AG10803 (cell line): ENCODE results near the gene CCSER1.
"Not testable (repeated sequence)": the region's sequence is repeated elsewhere in the genome, so short reads cannot be mapped to it uniquely, and the experiment has no call there.

Experiments
- DNase-seq: peaks from one replicate; pipeline ENCODE4 v3.0.0; 2010; ENCODE audit warnings: low read depth
- H3K4me3 ChIP-seq: 2 replicates; pipeline ENCODE4 v1.5.1; 2011; ENCODE audit warnings: mild to moderate bottlenecking, low read length, control low read depth
- TF ChIP-seq, protein P1 (sequence below): conservative IDR thresholded peaks from 2 replicates; pipeline ENCODE4 v1.5.1; 2011; ENCODE audit warnings: mild to moderate bottlenecking, low read length, control low read depth, inconsistent platforms

CCSER1 gene

DNA sequence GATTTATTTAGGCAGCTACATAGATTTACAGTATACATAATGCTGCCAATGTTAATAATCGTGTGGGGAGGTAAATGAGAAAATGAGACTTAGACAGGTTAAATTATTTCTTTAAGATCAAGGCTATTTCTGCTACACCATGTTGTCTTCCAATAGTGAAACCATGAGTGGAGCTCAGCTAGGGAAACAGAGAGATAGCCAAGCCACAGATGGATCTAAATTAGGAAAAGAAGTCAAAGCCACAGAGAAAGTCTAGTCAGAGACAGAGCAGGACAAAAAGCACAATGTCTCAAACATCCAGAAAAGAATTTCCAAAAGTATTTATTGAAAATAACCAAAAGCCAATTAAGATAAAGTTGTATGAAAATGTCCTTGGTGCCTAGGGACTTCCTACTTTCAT is 1309.4 kb downstream of the CCSER1 start:
- TF ChIP-seq, protein P1, sequence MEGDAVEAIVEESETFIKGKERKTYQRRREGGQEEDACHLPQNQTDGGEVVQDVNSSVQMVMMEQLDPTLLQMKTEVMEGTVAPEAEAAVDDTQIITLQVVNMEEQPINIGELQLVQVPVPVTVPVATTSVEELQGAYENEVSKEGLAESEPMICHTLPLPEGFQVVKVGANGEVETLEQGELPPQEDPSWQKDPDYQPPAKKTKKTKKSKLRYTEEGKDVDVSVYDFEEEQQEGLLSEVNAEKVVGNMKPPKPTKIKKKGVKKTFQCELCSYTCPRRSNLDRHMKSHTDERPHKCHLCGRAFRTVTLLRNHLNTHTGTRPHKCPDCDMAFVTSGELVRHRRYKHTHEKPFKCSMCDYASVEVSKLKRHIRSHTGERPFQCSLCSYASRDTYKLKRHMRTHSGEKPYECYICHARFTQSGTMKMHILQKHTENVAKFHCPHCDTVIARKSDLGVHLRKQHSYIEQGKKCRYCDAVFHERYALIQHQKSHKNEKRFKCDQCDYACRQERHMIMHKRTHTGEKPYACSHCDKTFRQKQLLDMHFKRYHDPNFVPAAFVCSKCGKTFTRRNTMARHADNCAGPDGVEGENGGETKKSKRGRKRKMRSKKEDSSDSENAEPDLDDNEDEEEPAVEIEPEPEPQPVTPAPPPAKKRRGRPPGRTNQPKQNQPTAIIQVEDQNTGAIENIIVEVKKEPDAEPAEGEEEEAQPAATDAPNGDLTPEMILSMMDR: no peak
- no peak for DNase-seq
- no peak overlapping the region for H3K4me3 ChIP-seq

DNA sequence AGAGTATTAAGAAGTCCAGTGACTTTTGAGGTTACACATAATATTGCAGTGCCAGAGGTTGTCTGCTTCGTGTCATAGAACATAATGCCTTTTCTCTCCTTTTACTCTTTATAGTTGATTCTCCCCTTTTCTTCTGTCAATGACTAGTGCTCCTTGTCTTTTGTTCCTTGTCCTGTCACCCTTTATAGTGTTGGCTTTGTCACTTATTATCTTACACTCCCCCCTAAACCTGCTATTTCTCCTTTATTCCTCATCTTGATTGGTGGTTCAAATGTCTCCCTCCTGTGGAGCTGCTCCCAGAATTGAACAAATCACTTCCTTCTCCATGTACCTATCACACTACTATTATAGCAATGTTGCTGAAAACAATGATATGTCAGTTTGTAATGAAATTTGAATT is 1320.0 kb downstream of the CCSER1 start:
- TF ChIP-seq, protein P1: no peak
- H3K4me3 ChIP-seq: no peak overlapping the region
- DNase-seq: no peak

DNA sequence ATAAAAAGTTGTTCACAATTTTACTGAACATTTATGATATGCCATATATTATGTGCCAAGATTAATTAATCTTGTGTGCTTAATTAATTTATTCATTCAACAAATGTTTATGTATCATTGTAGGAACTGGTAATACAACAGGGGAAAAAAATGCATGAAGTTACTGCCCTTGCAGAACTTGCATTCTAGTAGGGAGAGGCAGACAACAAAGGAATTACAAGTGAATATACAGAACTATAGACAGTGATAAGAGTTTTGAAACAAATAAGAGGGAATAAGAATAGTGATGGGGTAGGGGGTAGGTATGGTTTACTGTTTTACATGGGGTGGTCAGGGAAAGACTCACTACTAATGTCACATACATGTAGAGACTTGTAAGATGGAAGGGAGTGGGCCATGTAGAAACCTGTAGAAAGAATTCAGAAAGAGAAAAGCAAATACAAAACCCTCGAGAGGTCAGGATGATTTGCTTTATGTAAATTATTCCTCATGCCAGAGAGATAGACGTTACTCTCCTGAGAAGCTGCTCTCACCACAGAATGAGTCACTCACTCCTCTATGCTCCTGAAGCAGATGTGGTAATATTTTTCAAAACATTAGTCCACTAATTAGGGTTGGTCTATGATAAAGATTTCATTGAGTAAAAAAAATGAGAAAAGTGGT is 1321.6 kb downstream of the CCSER1 start:
- DNase-seq: no peak
- TF ChIP-seq, protein P1: no peak

DNA sequence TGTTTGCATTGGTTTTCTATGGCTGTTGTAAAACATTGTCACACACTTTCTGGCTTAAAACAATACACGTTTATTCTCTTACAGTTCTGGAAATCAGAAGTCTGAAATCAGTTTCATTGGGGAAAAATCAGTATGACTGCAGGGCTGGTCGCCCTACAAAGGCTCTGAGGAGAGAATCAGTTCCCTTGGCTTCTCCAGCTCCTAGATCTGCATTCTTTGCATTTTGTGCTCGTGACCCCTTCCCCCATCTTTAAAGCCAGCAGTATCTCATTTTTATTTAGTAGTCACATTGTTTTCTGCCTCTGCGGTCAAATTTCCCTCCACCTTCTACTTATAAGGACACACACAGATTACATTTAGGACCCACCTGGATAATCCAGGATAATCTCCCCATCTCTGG is 1326.9 kb downstream of the CCSER1 start:
- H3K4me3 ChIP-seq: no peak overlapping the region
- TF ChIP-seq, protein P1: no peak
- no peak for DNase-seq

More for the DNA sequence above, 1321.6 kb downstream of the CCSER1 start:
- no peak overlapping the region for H3K4me3 ChIP-seq

DNA sequence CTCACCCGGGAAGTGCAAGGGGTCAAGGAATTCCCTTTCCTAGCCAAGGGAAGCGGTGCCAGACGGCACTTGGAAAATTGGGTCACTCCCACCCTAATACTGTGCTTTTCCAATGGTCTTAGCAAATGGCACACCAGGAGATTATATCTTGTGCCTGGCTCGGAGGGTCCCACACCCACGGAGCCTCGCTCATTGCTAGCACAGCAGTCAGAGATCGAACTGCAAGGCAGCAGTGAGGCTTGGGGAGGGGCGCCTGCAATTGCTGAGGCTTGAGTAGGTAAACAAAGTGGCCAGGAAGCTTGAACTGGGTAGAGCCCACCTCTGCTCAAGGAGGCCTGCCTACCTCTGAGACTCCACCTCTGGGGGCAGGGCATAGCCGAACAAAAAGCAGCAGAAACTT is 1335.4 kb downstream of the CCSER1 start:
- not testable (repeated sequence) for DNase-seq, H3K4me3 ChIP-seq

DNA sequence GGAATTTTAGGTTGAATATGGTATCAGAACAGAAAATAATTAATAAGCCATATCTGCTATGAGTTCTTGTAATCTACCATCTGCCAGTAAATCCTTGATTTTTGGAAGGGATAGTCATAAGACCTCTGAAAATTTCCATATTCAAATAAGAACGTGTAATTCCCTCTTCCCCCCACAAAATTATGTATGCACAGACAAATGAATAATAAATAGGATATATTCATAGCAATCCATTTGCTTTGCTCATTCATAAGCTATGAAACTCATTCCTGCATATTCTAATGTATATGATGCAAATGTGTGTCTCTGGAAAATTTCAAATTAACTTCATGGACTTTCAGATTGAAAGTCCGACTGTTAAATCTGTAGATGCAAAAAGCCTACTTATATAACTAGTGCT is 1343.5 kb downstream of the CCSER1 start:
- DNase-seq: no peak
- no peak overlapping the region for H3K4me3 ChIP-seq
- TF ChIP-seq, protein P1: no peak

DNA sequence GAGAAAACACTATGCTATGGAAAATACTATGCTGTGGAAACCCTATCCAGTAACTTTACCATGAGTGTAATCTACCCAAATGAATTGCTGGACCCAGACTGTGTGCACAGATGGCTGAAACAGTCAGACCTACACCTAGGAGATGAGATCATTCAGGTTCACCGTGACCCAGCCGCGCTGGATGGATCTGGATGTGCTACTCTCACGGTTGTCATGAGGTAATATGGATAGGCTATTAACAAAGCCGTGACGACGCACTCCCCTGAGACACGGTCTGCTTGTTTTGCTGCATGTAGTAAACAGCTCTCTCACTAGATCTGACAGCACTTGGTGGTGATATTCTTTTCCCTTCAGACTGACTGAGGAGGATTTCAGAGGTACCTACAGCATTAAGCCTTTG is 1344.1 kb downstream of the CCSER1 start:
- DNase-seq: no peak
- H3K4me3 ChIP-seq: no peak overlapping the region
- TF ChIP-seq, protein P1: no peak
